Activated CD8-positive, alpha-beta memory T cell treated with anti-CD3 and anti-CD28 coated beads for 1 hour (primary cell): ENCODE measurements around the gene MAF.

ENCODE experiments used
- DNase-seq, 2 donors: peaks; one replicate each; pipeline ENCODE4 v3.0.0-alpha.2; 2020; ENCODE audit warnings: low read depth in 1 of 2; ENCODE audit errors: extremely low read depth in 1 of 2

Gene MAF

DNA sequence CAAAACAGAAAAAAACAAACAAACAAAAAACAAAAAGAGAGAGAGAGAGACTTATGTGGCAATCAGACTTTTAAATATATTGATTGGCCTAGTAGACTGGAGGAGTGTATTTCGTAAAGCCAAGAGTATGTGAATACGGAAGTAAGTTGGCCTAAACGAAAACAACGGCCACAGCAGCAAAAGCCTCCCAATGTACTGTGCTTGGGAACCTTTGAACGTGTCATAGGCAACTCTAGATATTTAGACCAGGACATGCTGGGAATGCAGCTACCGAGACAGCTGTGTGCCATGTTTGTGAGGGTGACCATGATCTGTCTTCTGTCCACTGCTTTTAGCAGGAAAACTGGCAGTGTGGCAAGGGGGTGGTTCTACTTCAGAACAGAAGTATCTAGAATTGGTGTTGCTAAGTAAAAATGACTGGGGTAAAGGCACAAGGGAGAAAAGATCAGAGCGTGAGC lies 7.4 kb downstream of the MAF start:
- no peak for DNase-seq

- no peak for DNase-seq
Observed at GRCh38 chr16:79592186-79592585, 8.4 kb downstream of the MAF start.

DNA sequence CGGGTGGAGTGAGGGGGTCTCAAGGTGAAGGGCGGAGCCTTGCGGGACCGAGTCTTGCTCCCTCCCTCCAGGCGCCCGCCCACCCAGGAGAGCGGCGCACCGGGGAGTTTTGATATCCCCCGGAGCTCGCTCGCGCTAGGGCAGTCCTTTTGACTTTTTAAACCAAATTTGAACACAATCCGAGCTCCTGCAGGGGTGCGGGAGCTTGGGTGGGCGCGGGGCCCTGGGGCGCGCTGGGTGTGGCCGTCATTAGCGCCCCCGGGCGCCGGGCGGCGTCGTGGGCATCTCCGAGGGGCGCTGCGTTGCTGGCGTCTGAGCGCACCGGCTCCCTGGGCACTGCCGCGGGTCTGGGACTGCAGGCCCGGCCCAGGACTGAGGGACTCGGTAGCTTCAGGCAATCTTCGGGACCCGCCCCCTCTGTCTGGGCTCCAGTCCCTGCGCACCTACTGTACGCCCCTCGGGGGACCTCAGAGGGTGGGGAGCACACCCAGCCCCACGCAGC lies 10.9 kb downstream of the MAF start:
- no peak for DNase-seq

GRCh38 chr16:79587897-79588296 lies 12.6 kb downstream of the MAF start:
- no peak for DNase-seq

DNA sequence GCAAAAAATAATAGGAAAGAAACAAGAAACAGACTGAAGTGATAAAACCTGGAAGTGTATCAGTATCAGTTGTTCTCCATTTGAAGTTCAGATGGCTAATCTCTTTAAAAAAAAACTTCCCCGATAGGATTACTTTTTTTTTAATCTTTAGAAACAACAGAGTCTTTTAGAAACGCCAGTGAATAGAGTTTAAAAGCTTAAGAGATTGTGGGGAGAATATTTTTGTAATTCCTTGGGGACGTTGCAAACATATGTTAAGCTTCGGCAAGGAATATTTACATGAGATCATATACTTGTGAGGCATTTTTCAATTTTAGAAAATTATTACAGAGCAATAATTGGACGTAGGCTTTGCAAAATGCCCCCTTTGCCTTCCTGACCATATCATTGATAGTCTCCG lies 13.2 kb downstream of the MAF start:
- DNase-seq, result no peak

GRCh38 chr16:79582789-79583188 lies 17.7 kb downstream of the MAF start:
- no peak for DNase-seq

GRCh38 chr16:79580453-79581191 lies 19.9 kb downstream of the MAF start:
- DNase-seq, result no peak

DNA sequence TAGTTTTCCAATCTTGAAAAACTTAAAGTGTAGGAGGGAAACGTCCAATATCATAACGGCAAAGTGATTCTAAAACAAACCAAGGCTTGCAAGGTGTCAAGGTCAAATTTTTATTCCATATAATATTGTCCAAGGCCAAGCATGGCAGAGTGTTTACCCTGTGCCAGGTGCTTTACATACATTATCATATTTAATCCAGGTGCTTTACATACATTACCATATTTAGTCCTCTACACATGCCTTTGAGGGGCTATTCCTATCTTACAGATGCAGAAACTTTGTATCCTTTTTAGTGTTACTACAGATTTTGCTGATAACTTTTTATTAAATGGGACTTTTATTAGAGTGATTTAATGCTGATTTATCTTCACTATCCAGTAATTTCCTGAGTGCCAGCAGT lies 23.9 kb downstream of the MAF start:
- DNase-seq, result no peak

GRCh38 chr16:79573884-79574283 lies 26.7 kb downstream of the MAF start:
- no peak for DNase-seq

DNA sequence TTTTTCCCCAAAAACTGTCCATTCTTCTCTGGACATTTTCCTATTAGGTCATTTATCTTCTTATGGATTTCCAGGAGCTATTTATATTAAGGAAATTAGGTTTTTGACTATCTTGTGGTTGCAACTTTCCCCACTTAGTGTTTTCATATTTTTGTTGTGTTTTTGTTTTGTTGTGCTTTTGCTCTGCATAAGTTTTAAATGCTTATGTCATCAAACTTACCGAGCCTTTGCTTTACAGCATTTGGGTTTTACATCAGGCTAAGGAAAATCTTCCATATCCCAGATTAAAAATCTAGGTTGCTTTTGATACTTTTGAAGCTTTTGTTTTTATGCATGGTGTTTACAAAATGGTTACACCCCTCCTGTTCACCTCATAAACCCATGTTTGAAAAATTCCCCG lies 27.5 kb downstream of the MAF start:
- DNase-seq, result no peak

DNA sequence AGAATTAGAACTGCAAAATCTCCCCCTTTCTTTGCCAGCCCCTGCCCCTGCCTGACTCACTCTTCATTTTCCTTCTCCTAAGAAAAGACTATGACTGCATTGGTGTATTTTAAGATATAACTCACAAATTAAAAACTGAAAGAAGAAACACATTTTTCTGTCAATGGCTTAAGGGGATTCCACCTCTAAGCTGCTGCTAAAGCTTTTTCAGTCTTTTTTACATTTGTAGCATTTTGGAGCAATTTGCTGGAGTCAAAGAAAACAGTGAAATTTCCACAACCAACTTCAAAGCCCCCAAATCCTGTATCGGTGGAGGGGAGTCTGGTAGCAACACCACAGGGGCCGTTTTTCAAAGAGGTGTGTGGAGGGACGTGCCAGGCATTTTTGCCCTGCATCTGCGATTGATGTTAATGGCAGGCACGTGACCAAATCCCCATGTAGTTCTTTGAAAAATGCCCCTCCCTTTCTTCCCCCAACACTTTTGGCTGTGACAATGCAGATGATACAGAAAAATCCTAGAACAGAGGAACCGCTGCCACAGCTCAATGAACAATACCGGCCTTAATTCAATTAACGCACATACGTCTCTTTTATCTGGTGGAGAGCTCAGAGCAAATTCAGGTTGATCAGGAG lies 28.5 kb downstream of the MAF start:
- DNase-seq, result no peak

DNA sequence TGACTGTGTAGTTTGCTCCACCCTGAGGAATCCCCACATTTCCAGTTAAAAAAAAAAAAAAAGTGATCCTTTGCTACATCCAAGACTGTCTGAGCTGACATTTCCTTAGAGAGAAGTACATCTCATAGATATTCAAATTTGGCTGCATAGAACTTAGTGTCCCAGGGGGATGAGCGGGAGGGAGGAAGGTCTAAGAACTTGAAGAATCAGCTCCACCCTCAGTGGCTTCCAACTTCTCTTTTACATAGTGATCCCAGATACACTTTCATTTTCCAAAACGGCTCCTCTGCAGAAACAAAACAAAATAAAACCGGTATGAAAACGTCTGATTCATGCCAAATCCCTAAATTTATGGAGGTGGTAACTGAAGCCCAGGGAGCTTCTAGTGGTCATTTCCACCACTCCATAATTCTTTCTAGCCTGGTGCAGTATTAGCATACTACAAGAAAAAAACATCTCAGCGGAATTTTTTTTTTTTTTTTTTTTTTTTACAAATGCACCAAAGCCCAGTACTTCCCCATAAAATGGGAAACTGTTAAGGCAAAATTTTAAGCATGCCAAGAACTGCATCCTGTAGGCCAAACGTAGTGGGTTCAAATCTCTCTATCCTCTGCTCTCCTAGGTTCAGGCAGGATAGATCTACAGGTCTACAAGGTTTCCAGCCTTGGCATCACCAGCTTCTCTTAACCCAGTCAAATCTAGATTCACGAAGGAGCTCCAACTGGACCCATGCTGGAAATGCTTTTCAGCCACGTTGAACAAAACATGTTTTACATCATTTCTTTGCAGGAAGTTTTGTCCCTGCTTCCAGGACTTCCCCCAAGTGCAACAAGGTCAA lies 29.3 kb downstream of the MAF start:
- DNase-seq, result no peak

- DNase-seq, result no peak
Observed at GRCh38 chr16:79564671-79565107, 35.8 kb downstream of the MAF start.

GRCh38 chr16:79563921-79564320 lies 36.6 kb downstream of the MAF start:
- DNase-seq, result no peak

- DNase-seq, result no peak
Observed at GRCh38 chr16:79562166-79562823, 38.2 kb downstream of the MAF start.

DNA sequence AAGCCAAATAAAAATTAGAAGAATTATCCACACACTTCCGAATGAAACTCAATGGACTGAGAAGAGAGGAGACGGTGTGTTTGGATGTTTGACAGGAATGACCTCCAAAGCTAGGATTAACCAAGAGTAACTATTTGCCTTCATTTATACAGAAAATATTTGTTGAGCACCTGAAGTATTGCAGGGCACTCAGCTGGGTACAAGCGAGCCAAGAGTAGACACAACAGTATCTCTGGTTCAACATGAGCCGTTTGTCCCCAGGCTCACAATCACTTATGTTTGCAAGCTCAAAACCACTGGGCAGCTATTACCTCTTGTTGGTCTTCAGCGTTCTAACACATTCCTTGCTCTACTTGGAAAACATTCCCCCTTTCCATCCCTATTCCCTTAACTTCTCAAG lies 38.8 kb downstream of the MAF start:
- DNase-seq, result no peak

DNA sequence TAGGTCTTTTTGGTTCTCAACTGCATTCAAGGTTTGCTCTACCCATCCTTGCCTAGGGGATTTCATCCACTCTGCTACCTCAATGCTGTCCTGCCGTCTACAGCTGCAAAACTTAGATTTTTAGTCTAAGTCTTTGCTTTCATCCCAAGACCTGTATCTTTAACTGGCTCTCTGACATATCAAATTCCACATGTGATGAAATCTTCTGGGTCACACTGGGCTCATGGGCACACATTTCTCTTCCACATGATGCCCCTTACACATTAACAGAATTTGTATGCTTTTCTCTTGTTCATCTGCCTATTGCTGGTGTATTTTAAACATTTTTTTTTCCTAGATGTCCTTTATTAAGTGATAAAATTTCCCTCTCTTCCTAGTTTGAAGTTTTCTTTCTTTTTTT lies 39.6 kb downstream of the MAF start:
- DNase-seq, result no peak

GRCh38 chr16:79560318-79560717 lies 40.2 kb downstream of the MAF start:
- DNase-seq, result no peak

DNA sequence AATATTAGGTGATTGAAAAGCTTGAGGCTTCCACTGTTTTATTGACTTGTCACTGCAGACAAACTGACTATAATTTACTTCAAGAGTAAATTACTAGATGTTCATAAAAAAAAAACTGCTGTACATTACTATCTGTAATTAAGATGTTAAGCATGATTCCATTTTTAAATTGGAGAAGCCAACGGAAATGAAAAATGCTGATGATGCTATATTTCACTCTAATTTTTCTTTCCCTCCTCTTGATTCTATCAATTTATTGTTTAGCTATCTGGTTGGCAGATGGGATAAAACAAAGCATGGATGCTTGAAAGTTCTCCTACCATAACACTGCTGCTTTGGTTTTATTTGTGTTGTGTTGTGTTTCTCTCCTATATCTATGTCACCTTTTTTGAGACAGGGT lies 41.0 kb downstream of the MAF start:
- DNase-seq, result no peak

DNA sequence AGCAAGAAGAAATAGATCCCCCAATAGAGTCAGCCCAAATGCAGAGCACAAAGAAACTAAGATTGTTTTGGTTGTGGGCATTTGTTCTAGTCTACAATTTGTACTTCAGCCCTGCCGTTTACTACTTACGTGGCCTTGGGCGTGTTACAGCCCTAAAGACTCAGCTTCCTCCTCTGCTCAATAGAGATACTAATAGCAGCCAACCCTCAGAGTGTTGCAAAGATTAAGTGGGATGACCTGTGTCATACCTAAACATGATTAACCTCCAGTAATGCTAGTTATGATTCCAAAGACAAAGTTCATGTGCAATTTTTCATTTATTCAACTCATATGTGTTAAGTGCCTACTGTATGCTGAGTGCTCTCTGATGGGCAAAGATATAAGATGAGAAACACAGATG lies 43.1 kb downstream of the MAF start:
- DNase-seq, result no peak

DNA sequence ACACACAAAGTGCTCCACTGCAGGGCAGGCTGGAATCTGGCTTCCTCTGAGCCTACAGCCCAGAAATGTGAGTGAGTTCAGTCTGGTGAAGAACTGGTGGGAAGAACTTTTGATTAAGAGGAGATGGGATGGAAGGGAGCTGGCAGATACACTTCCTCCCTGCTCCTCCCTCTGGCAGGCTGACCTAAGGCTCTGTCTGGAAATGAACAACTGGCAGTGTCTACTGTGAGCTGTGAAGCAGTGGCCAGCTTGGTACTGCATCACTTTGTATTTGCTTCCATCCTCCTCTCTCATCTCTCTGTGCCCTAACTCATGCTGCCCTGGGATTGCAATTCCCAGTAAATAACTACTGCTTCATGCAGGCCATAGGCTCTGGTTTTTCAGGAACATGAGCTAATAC lies 45.6 kb downstream of the MAF start:
- no peak for DNase-seq
